CD14-positive monocyte (primary cell): ENCODE results near the gene AQP10. TPM values are rescaled to one million over a fixed set of nuclear protein-coding genes. Genes with fewer than 3 reads are reported as not detected.
"Not testable (repeated sequence)": the region's sequence is repeated elsewhere in the genome, so short reads cannot be mapped to it uniquely, and the experiment has no call there.

Source experiments
- DNase-seq, 3 donors: peaks; one replicate each; pipeline ENCODE4 v3.0.0-alpha.2; 2011 to 2022
- H2AFZ ChIP-seq: 2 replicates; pipeline ENCODE4 v1.6.0; 2012; ENCODE audit warnings: mild to moderate bottlenecking, low read depth, low read length, inconsistent platforms; ENCODE audit not compliant: insufficient read depth, poor library complexity, severe bottlenecking
- H3K27ac ChIP-seq, 2 donors: 1 replicate in 1 of 2; 2 replicates in 1 of 2; pipeline ENCODE4 v1.5.1; 2012 to 2013; ENCODE audit warnings: low read length in 2 of 2, control low read depth in 1 of 2, inconsistent platforms in 1 of 2, low read depth in 1 of 2, mild to moderate bottlenecking in 1 of 2
- H3K27me3 ChIP-seq, 2 donors: one replicate each; pipeline versions ENCODE4 v1.6.0 to v1.6.1; 2011 to 2013; ENCODE audit warnings: low read length in 2 of 2; ENCODE audit not compliant: control insufficient read depth in 2 of 2, insufficient read depth in 2 of 2
- H3K36me3 ChIP-seq, 2 donors: replicated peaks in 1 of 2; 1 replicate in 1 of 2; 2 replicates in 1 of 2; pipeline versions ENCODE4 v1.5.1 to v1.6.1; 2012 to 2013; ENCODE audit warnings: low read length in 2 of 2, control low read depth in 1 of 2, inconsistent platforms in 1 of 2, mild to moderate bottlenecking in 1 of 2; ENCODE audit not compliant: insufficient read depth in 2 of 2, control insufficient read depth in 1 of 2
- H3K4me1 ChIP-seq, 2 donors: 1 replicate in 1 of 2; 2 replicates in 1 of 2; pipeline versions ENCODE4 v1.5.1 to v1.6.1; 2012 to 2013; ENCODE audit warnings: low read length in 2 of 2, control low read depth in 1 of 2, inconsistent platforms in 1 of 2, mild to moderate bottlenecking in 1 of 2, moderate library complexity in 1 of 2; ENCODE audit not compliant: insufficient read depth in 2 of 2, control insufficient read depth in 1 of 2
- H3K4me2 ChIP-seq: replicated peaks from 2 replicates; pipeline ENCODE3; 2012; ENCODE audit warnings: low read length, moderate library complexity, mild to moderate bottlenecking; ENCODE audit not compliant: poor library complexity, severe bottlenecking; ENCODE audit errors: extremely low read depth
- H3K4me3 ChIP-seq, 3 experiments: fragments of 200-600 bp in 1 of 3; sonication (generic) in 1 of 3; replicated peaks in 1 of 3; 1 replicate in 2 of 3; 2 replicates in 1 of 3; pipeline ENCODE4 v1.5.1; 2011 to 2013; ENCODE audit warnings: low read length in 3 of 3, mild to moderate bottlenecking in 3 of 3, control low read depth in 2 of 3, low read depth in 2 of 3, inconsistent platforms in 1 of 3, moderate library complexity in 1 of 3
- H3K79me2 ChIP-seq: 2 replicates; pipeline ENCODE4 v1.6.0; 2012; ENCODE audit warnings: mild to moderate bottlenecking, control low read depth, inconsistent platforms, low read length, moderate library complexity; ENCODE audit not compliant: insufficient read depth
- H3K9ac ChIP-seq: 2 replicates; pipeline ENCODE4 v1.6.0; 2017; ENCODE audit warnings: low read length, mild to moderate bottlenecking; ENCODE audit not compliant: insufficient read depth, poor library complexity, severe bottlenecking
- H3K9me3 ChIP-seq, 2 donors: replicated peaks in 1 of 2; 1 replicate in 1 of 2; 2 replicates in 1 of 2; pipeline versions ENCODE4 v1.5.1 to v1.6.1; 2012 to 2013; ENCODE audit warnings: low read length in 2 of 2, control low read depth in 1 of 2; ENCODE audit not compliant: control insufficient read depth in 1 of 2, insufficient read depth in 1 of 2
- H4K20me1 ChIP-seq: 2 replicates; pipeline ENCODE4 v1.6.0; 2012; ENCODE audit warnings: mild to moderate bottlenecking, low read length, control low read depth, moderate library complexity; ENCODE audit not compliant: insufficient read depth
- H3K27ac Mint-ChIP-seq, 7 donors: one replicate each; pipeline ENCODE4 v1.8.0; 2020; ENCODE audit warnings: mild to moderate bottlenecking in 7 of 7, mixed read lengths in 7 of 7, moderate library complexity in 6 of 7, inconsistent platforms in 2 of 7
- H3K27me3 Mint-ChIP-seq, 3 donors: one replicate each; pipeline ENCODE4 v1.8.0; 2021 to 2022; ENCODE audit warnings: low read depth in 3 of 3, mild to moderate bottlenecking in 3 of 3, mixed read lengths in 3 of 3, moderate library complexity in 3 of 3, inconsistent platforms in 1 of 3
- H3K36me3 Mint-ChIP-seq, 2 donors: one replicate each; pipeline ENCODE4 v1.8.0; 2020; ENCODE audit warnings: mixed read lengths in 2 of 2, inconsistent platforms in 1 of 2, mild to moderate bottlenecking in 1 of 2
- H3K4me1 Mint-ChIP-seq: one replicate; pipeline ENCODE4 v1.8.0; 2020; ENCODE audit warnings: mild to moderate bottlenecking, mixed read lengths
- H3K4me3 Mint-ChIP-seq, 2 donors: one replicate each; pipeline ENCODE4 v1.8.0; 2020; ENCODE audit warnings: mild to moderate bottlenecking in 2 of 2, mixed read lengths in 2 of 2, moderate library complexity in 1 of 2
- H3K9me3 Mint-ChIP-seq, 7 donors: one replicate each; pipeline ENCODE4 v1.8.0; 2020 to 2022; ENCODE audit warnings: mixed read lengths in 7 of 7, mild to moderate bottlenecking in 6 of 7, moderate library complexity in 6 of 7, inconsistent platforms in 2 of 7
- WGBS: methylation state at CpG from one replicate; pipeline ENCODE4 v1.1.5; 2013; ENCODE audit warnings: missing lambda C conversion rate; ENCODE audit not compliant: insufficient coverage; 5-methylcytosine and 5-hydroxymethylcytosine counted together
- intact Hi-C, 2 donors: fragments of 100-400 bp; cut with micrococcal nuclease; formaldehyde crosslinking; loops; one replicate each; pipeline versions ENCODE4 v1.15.0 to v1.15.1; 2023
- polyA plus RNA-seq, 3 donors: library from polyadenylated mRNA; depleted of rRNA in 1 of 3; unstranded in 2 of 3; stranded (reverse) in 1 of 3; fragments of 300-500 nt in 2 of 3; fragments of >200 nt in 1 of 3; fragmentation: Illumina TruSeq in 2 of 3; gene quantifications; 1 replicate in 2 of 3; 2 replicates in 1 of 3; pipeline ENCODE4 v1.2.3, GENCODE V29; 2012 to 2021
- TF ChIP-seq, protein P1 (sequence below): fragments of 200-600 bp; IDR thresholded peaks from one replicate; pipeline ENCODE4 v1.8.0; 2022; ENCODE audit warnings: antibody characterized with exemption, mild to moderate bottlenecking

AQP10 gene
- polyA plus RNA-seq, 3 donors, result 0.09 TPM; not detected in 2

DNA sequence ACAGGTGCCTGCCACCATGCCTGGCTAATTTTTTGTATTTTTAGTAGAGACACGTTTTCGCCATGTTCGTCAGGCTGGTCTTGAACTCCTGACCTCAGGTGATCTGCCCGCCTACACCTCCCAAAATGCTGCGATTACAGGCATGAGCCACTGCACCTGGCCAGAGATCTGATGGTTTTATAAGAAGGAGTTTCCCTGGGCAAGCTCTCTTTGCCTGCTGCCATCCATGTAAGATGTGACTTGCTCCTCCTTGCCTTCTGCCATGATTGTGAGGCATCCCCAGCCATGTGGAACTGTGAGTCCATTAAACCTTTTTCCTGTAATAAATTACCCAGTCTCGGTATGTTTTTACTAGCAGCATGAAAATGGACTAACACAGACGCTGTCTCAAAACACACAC lies 11.8 kb upstream of the AQP10 start:
- not testable (repeated sequence) for H3K4me1 Mint-ChIP-seq, H2AFZ ChIP-seq, H3K36me3 ChIP-seq, H3K27me3 Mint-ChIP-seq, H3K9ac ChIP-seq, H3K36me3 Mint-ChIP-seq, H3K9me3 ChIP-seq, H3K4me3 ChIP-seq, H3K79me2 ChIP-seq, H3K4me1 ChIP-seq, H4K20me1 ChIP-seq, DNase-seq, H3K27ac ChIP-seq, H3K4me3 Mint-ChIP-seq, H3K27ac Mint-ChIP-seq, H3K27me3 ChIP-seq, H3K4me2 ChIP-seq
- 84% methylated on average over 5 of the region's 7 CpGs for WGBS
- peaks cover 0 to 13% (median 6%) of the 10 kb centered on the region in 7 donors for H3K9me3 Mint-ChIP-seq
- intact Hi-C loops, result loop anchor here in 1 of 2 donors (5.0 kb wide), 1 partner anchor 252 kb away; no protein-coding TSS in a partner anchor

DNA sequence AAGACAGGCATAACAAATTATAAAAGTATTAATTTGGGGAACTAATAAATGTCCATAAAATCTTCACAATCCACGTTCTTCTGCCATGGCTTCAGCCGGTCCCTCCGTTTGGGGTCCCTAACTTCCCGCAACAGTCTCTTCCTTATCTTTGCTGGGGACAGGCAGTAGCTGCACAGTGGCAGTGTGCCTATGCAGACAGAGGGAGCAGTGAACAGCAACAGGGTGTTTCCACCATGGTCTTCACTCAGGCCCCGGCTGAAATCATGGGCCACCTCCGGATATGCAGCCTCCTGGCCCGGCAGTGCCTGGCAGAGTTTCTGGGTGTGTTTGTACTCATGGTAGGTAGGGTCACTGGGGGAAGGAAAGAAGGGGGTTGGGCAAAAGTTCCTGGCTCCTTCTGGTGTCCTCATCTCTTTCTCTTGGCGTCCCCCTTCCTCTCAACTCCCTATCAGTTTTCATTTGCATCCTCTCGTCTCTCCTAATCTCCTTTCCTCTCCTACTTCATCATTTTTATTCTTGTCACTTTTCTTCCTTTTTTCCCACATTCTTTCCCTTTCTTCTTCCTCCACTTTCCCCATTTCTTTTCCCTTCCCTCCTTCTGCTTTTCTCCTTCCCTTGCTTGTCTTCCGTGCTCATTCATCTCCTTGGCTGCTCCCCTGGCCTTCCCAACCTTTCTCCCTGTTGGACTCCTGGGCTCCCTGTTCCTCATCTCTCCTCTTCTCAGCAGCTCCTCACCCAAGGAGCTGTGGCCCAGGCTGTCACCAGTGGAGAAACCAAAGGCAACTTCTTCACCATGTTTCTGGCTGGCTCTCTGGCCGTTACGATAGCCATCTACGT lies 8.4 kb upstream of the AQP10 start:
- H3K27me3 Mint-ChIP-seq, H3K27me3 ChIP-seq, H2AFZ ChIP-seq, H3K4me3 Mint-ChIP-seq, DNase-seq, H3K4me3 ChIP-seq, intact Hi-C loops, H3K4me2 ChIP-seq, H3K9me3 ChIP-seq, H3K4me1 Mint-ChIP-seq, H3K9ac ChIP-seq, H3K4me1 ChIP-seq, H4K20me1 ChIP-seq, H3K79me2 ChIP-seq, H3K36me3 ChIP-seq, H3K27ac ChIP-seq, H3K36me3 Mint-ChIP-seq: not testable (repeated sequence)
- 80% methylated on average over 5 of the region's 13 CpGs for WGBS
- Mint-ChIP-seq H3K9me3 (peaks cover 0 to 31% (median 19%) of the 10 kb centered on the region in 7 donors), H3K27ac (peak overlapping the region in 1 of 7 donors; percentile 3)

DNA sequence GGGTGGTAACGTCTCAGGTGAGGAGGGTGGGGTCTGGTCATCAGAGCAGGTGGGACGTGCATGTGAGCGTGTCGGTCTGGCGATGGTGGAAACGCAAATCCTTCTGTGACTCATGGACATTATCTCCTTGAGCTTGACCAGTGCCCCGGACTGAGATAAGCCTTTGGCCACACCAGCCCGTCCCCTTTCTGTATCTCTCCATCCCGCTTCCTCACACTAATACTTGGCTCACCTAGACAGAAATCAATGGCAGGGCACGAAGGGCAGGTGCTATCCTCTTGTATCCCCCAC lies 7.9 kb upstream of the AQP10 start:
- H3K36me3 Mint-ChIP-seq, result no peaks in the 10 kb centered on the region
- Histone ChIP-seq H3K36me3 (no peaks in the 10 kb centered on the region), H2AFZ (no peak overlapping the region), H3K4me3 (no peak overlapping the region), H3K4me2 (no peak overlapping the region), H3K4me1 (no peaks in the 10 kb centered on the region), H3K27ac (no peak overlapping the region), H3K9ac (no peak overlapping the region), H4K20me1 (no peaks in the 10 kb centered on the region), H3K27me3 (no peaks in the 10 kb centered on the region), H3K9me3 (peaks cover 9% of the 10 kb centered on the region in 2 donors), H3K79me2 (no peaks in the 10 kb centered on the region)
- H3K27ac Mint-ChIP-seq, result no peak overlapping the region
- WGBS, result 99% methylated on average over 8 of the region's 10 CpGs
- H3K9me3 Mint-ChIP-seq, result peaks cover 0 to 37% (median 21%) of the 10 kb centered on the region in 7 donors
- TF ChIP-seq, protein P1, sequence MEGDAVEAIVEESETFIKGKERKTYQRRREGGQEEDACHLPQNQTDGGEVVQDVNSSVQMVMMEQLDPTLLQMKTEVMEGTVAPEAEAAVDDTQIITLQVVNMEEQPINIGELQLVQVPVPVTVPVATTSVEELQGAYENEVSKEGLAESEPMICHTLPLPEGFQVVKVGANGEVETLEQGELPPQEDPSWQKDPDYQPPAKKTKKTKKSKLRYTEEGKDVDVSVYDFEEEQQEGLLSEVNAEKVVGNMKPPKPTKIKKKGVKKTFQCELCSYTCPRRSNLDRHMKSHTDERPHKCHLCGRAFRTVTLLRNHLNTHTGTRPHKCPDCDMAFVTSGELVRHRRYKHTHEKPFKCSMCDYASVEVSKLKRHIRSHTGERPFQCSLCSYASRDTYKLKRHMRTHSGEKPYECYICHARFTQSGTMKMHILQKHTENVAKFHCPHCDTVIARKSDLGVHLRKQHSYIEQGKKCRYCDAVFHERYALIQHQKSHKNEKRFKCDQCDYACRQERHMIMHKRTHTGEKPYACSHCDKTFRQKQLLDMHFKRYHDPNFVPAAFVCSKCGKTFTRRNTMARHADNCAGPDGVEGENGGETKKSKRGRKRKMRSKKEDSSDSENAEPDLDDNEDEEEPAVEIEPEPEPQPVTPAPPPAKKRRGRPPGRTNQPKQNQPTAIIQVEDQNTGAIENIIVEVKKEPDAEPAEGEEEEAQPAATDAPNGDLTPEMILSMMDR, result no peak
- no peak overlapping the region for H3K4me3 Mint-ChIP-seq
- H3K27me3 Mint-ChIP-seq, result peaks cover 2 to 5% (median 5%) of the 10 kb centered on the region in 3 donors
- intact Hi-C loops, result no loop called here
- no peaks in the 10 kb centered on the region for H3K4me1 Mint-ChIP-seq
- no peak for DNase-seq

DNA sequence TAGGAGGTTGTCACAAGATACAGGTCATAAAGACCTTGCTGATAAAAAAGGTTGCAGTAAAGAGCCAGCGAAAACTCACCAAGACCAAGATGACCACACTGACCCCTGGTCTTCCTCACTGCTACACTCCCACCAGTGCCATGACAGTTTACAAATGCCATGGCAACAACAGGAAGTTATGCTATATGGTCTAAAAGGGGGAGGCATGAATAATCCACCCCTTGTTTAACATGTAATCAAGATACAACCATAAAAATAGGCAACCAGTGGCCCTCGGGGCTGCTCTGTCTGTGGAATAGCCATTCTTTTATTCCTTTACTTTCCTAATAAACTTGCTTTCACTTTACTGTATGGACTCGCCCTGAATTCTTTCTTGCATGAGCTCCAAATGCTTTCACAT lies 6.7 kb upstream of the AQP10 start:
- H3K27me3 Mint-ChIP-seq, H3K4me3 ChIP-seq, H3K79me2 ChIP-seq, H4K20me1 ChIP-seq, H3K4me3 Mint-ChIP-seq, H3K4me1 ChIP-seq, H3K4me2 ChIP-seq, H3K27ac Mint-ChIP-seq, DNase-seq, H2AFZ ChIP-seq, H3K27ac ChIP-seq, H3K9ac ChIP-seq, H3K9me3 ChIP-seq, H3K27me3 ChIP-seq, H3K36me3 Mint-ChIP-seq, H3K36me3 ChIP-seq, intact Hi-C loops, H3K4me1 Mint-ChIP-seq: not testable (repeated sequence)
- WGBS, result no CpG with 5 or more reads among the region's 3 CpGs
- H3K9me3 Mint-ChIP-seq, result peaks cover 0 to 36% (median 19%) of the 10 kb centered on the region in 7 donors
